ENCODE data around the gene HHATL. TPM values are rescaled to one million over a fixed set of nuclear protein-coding genes. Genes with fewer than 3 reads are reported as not detected.

Gene HHATL
- total and polyA plus RNA-seq, 4 donors, result 0.17 TPM; not detected in 3

DNA sequence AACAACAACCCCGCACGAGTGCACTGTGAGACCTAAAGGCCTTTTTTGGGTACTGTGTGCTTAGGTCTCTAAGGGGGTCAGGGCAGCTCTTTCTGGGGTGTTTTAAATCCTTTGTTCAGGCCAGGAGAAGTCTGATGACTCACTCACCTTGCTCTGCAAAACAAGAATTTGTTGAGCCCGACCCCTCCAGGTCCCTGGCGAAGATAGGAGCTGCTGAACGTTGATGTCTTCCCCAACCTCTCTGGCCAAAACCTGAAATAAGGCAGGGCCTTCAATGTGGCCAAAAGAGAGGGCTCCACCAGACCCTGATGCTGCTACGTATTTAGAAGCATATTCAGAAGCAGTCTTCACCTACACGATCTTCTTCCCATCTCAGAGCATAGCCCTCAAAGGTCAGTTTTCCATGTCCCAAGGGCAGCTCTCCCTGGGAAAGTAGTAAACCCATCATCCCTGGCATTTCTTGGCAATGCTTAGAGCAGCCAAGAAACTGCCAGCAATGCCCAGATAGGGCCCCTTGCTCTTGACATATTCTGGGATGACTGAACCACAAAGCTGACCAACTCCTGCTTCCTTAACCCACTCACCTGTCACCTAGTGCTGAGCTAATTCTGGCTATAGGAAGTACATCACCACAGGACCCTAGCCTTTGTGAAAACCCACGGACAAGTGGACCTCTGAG is 43.3 kb upstream of the HHATL start:
- Histone ChIP-seq H3K9ac (ENCODE audit: low read depth in 1 of 2, low read length in 2 of 2) (no peak overlapping the region), H3K27ac (ENCODE audit: low read depth in 1 of 2, low read length in 2 of 2) (no peak overlapping the region), H3K4me3 (ENCODE audit: low read depth in 1 of 3, low read length in 3 of 3) (no peak overlapping the region), H3K36me3 (ENCODE audit: control insufficient read depth in 4 of 4, insufficient read depth in 3 of 4, low read depth in 1 of 4, low read length in 3 of 4) (no peaks in the 10 kb centered on the region), H3K27me3 (ENCODE audit: control insufficient read depth in 4 of 4, insufficient read depth in 4 of 4, low read length in 3 of 4) (no peaks in the 10 kb centered on the region), H3K9me3 (ENCODE audit: control insufficient read depth in 4 of 4, low read length in 3 of 4) (no peaks in the 10 kb centered on the region), H3K4me1 (ENCODE audit: control insufficient read depth in 4 of 4, insufficient read depth in 4 of 4, low read length in 3 of 4) (peaks cover 0 to 10% (median 6%) of the 10 kb centered on the region in 4 donors)
- TF ChIP-seq, protein P1, sequence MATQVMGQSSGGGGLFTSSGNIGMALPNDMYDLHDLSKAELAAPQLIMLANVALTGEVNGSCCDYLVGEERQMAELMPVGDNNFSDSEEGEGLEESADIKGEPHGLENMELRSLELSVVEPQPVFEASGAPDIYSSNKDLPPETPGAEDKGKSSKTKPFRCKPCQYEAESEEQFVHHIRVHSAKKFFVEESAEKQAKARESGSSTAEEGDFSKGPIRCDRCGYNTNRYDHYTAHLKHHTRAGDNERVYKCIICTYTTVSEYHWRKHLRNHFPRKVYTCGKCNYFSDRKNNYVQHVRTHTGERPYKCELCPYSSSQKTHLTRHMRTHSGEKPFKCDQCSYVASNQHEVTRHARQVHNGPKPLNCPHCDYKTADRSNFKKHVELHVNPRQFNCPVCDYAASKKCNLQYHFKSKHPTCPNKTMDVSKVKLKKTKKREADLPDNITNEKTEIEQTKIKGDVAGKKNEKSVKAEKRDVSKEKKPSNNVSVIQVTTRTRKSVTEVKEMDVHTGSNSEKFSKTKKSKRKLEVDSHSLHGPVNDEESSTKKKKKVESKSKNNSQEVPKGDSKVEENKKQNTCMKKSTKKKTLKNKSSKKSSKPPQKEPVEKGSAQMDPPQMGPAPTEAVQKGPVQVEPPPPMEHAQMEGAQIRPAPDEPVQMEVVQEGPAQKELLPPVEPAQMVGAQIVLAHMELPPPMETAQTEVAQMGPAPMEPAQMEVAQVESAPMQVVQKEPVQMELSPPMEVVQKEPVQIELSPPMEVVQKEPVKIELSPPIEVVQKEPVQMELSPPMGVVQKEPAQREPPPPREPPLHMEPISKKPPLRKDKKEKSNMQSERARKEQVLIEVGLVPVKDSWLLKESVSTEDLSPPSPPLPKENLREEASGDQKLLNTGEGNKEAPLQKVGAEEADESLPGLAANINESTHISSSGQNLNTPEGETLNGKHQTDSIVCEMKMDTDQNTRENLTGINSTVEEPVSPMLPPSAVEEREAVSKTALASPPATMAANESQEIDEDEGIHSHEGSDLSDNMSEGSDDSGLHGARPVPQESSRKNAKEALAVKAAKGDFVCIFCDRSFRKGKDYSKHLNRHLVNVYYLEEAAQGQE (IDR thresholded peaks at IDR 0.05), result no peak
- TF ChIP-seq CTCF (IDR thresholded peaks at IDR 0.05; ENCODE audit: low read depth, low read length, missing input control) (no peak), RAD21 (IDR thresholded peaks at IDR 0.05) (no peak), YY1 (IDR thresholded peaks at IDR 0.05) (no peak), HNF4A (conservative IDR thresholded peaks at IDR 0.05) (no peak), GABPA (IDR thresholded peaks at IDR 0.05 in 1 of 2, conservative IDR thresholded peaks at IDR 0.05 in 1 of 2) (no peak), FOXA1 (IDR thresholded peaks at IDR 0.05) (no peak), FOXA2 (IDR thresholded peaks at IDR 0.05) (no peak), MAX (IDR thresholded peaks at IDR 0.05) (no peak), RXRA (IDR thresholded peaks at IDR 0.05) (no peak), TAF1 (conservative IDR thresholded peaks at IDR 0.05) (no peak), EGR1 (IDR thresholded peaks at IDR 0.05; ENCODE audit: low read depth in 2 of 2) (no peak), SP1 (IDR thresholded peaks at IDR 0.05) (no peak), HNF4G (IDR thresholded peaks at IDR 0.05) (no peak), NR2F2 (IDR thresholded peaks at IDR 0.05) (no peak), ATF3 (IDR thresholded peaks at IDR 0.05) (no peak), JUND (IDR thresholded peaks at IDR 0.05) (no peak)
- TF ChIP-seq, protein P2, sequence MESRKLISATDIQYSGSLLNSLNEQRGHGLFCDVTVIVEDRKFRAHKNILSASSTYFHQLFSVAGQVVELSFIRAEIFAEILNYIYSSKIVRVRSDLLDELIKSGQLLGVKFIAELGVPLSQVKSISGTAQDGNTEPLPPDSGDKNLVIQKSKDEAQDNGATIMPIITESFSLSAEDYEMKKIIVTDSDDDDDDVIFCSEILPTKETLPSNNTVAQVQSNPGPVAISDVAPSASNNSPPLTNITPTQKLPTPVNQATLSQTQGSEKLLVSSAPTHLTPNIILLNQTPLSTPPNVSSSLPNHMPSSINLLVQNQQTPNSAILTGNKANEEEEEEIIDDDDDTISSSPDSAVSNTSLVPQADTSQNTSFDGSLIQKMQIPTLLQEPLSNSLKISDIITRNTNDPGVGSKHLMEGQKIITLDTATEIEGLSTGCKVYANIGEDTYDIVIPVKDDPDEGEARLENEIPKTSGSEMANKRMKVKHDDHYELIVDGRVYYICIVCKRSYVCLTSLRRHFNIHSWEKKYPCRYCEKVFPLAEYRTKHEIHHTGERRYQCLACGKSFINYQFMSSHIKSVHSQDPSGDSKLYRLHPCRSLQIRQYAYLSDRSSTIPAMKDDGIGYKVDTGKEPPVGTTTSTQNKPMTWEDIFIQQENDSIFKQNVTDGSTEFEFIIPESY (IDR thresholded peaks at IDR 0.05), result no peak
- WGBS, result 91% methylated on average over 8 of the region's 8 CpGs
- DNase-seq (ENCODE audit: low spot score), result no peak

Measured in liver (tissue), 9 donors.